SJSA1 (cell line): ENCODE data around the gene JARID2. TPM values are rescaled to one million over a fixed set of nuclear protein-coding genes. Genes with fewer than 3 reads are reported as not detected.

Experiments used
- DNase-seq, 2 experiments: peaks; one replicate each; pipeline ENCODE4 v3.0.0-alpha.2; 2015 to 2020; ENCODE audit warnings: low spot score in 2 of 2, low read depth in 1 of 2
- H3K27ac ChIP-seq: fragments of 250-450 bp; sonication (Bioruptor Pico); 2 replicates; pipeline ENCODE4 v1.5.1; 2020; ENCODE audit warnings: mild to moderate bottlenecking, moderate library complexity
- H3K27me3 ChIP-seq: fragments of 250-450 bp; sonication (Bioruptor Pico); replicated peaks from 2 replicates; pipeline ENCODE4 v1.5.1; 2020; ENCODE audit warnings: mild to moderate bottlenecking, moderate library complexity
- H3K36me3 ChIP-seq: fragments of 250-450 bp; sonication (Bioruptor Pico); 2 replicates; pipeline ENCODE4 v1.5.1; 2020; ENCODE audit warnings: mild to moderate bottlenecking
- H3K4me1 ChIP-seq: fragments of 250-450 bp; sonication (Bioruptor Pico); replicated peaks from 2 replicates; pipeline ENCODE4 v1.6.1; 2021; ENCODE audit warnings: mild to moderate bottlenecking
- H3K4me3 ChIP-seq: fragments of 250-450 bp; sonication (Bioruptor Pico); 2 replicates; pipeline ENCODE4 v1.5.1; 2020; ENCODE audit warnings: mild to moderate bottlenecking
- H3K9me3 ChIP-seq: fragments of 250-450 bp; sonication (Bioruptor Pico); replicated peaks from 2 replicates; pipeline ENCODE4 v1.5.1; 2020; ENCODE audit warnings: mild to moderate bottlenecking
- total RNA-seq: library from RNA; depleted of rRNA; stranded (reverse); fragments of >200 nt; shearing (Covaris generic); gene quantifications from 2 replicates; pipeline ENCODE4 v1.2.3, GENCODE V29; 2014

Gene JARID2
- total RNA-seq, 1 experiment from 2014 or later: 7.0 TPM

DNA sequence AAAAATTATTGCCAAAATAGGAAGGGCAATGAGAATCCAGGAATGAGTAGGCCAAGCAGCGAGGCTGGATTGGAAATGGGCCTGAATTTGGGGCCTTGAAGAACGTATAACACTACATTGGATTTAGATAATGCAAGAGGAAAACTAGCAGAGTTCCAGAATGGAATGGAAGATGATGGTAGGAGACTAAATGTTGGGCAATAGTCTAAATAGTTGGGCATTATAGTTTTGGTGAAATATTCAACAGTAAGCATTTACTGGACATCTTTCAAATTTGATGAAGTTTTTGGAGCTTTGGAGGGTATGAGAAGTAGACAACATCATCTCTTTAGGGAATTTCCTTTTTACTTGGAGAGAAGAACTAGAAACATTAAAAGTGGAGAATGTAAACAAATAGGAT, 3.4 kb upstream of the JARID2 start:
- H3K27me3 ChIP-seq: no peaks in the 10 kb centered on the region
- no peak overlapping the region for H3K27ac ChIP-seq
- H3K36me3 ChIP-seq: peaks cover 3% of the 10 kb centered on the region; the same call in 1 of the 2 replicates
- 0 out of 2 replicates have a peak, but pooled peaks cover 3% of the 10 kb centered on the region for H3K9me3 ChIP-seq
- no peak for DNase-seq
- H3K4me3 ChIP-seq: no peak overlapping the region
- peaks cover 21% of the 10 kb centered on the region for H3K4me1 ChIP-seq

DNA sequence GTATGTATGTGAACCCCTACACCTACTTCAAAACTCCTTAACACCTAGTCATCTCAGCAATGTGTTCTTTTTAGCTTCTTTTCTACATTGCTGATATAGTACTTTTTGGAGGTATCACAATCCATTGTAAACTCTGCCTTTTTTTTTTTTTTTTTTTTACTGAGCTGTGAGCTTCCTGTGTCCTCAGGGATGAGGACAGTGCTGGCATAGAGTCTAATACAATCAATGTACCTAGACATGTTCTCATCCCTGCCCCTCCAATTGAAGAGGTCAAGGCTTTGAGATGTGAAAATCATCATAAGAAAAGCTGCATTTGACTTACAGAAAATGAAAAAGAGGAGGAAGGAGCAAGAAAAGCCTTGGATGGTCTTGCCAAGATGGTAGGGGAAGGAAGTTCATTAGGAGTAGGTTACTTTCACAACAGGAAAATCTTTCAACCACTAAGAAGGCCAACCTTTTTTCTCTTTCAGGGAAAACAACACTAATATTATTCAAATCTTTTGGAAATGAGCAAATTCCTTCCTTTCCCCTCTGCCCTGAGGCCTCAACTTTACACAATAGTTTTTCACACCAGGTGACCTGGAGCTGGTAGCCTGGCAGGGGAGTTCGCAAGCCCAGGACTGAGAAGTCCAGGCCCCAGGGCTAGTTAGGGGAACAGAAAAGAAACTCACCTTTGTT, 2.8 kb upstream of the JARID2 start:
- H3K4me1 ChIP-seq: peaks cover 21% of the 10 kb centered on the region
- no peak overlapping the region for H3K4me3 ChIP-seq
- DNase-seq: no peak
- no peaks in the 10 kb centered on the region for H3K27me3 ChIP-seq
- peaks cover 3% of the 10 kb centered on the region; the same call in 1 of the 2 replicates for H3K36me3 ChIP-seq
- H3K9me3 ChIP-seq: 0 out of 2 replicates have a peak, but pooled peaks cover 3% of the 10 kb centered on the region
- H3K27ac ChIP-seq: no peak overlapping the region

DNA sequence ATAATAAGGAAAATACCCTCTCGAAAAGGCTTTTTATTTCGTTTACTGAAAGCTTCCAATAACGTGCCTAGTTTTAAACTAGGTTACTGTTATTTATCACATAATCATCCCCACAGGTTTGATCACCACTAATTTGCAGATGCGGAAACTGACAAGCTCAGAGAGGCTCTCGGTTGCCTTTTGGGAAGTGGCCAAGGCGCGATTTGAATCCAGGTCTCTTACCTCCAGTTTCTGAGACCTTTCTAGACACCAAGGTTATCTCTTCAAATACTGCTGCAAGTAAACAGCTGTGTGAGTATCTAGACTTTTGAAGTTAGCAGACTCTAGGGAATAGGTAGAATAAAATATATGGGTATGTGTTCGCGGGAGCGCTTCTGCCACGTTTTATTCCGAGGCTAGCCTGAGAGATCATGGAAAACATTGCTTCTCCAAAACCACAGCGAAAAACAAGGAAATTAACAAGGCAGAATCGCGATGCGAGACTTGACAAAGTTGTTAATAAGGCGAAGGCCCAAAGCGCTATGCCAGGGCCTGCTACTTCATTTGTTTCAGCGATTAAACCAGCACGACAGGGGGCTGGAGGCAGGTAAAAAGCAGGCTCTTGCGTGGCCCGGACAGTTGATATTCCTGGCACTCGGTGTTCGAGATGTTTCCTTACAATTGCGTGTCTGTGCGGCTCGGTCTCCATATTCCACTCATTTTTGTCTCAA, 1.8 kb upstream of the JARID2 start:
- Histone ChIP-seq H3K9me3 (0 out of 2 replicates have a peak, but pooled peaks cover 3% of the 10 kb centered on the region), H3K36me3 (peaks cover 3% of the 10 kb centered on the region; the same call in 1 of the 2 replicates), H3K4me3 (peak overlapping the region; percentile 81), H3K27me3 (no peaks in the 10 kb centered on the region), H3K27ac (no peak overlapping the region), H3K4me1 (peaks cover 23% of the 10 kb centered on the region)
- DNase-seq: no peak

DNA sequence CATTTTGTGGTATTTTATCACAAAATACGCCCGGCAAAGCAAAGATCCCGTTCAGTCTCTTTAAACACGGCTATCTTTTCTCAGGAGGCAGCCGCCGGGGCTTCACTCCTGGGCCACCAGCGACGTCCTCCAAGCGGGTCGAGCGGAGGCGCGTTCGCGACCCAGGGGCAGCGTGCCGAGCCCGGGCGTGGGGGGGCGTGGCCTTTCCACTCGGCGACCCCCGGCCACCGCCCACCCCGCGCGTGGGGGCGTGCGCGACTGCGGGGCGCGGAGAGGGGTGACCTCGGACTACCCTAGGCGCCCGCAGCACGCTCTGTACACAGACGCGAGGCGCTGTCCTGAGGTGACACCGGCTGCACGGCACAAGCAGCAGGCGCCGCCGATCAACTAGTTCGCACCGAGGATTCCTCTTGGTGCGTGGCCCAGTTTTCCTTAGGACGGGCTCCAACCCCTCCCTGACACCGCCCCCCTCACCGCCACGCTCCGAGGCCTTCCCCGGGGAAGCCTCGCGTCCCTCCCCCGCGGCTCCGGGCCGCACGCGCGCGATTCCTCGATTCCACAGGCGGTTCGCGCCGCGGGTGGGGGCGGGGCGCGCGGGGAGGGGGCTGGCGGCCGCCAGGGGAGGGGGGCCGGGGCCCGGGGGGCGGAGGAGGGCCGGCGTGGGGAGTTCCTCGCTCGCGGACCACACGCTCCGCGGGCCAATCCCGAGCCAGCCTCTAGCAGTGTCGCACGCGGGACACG, 1.1 kb upstream of the JARID2 start:
- H3K27ac ChIP-seq: peak overlapping the region; percentile 29; the same call in 1 of the 2 replicates
- H3K4me3 ChIP-seq: peak overlapping the region; percentile 81
- H3K9me3 ChIP-seq: 0 out of 2 replicates have a peak, but pooled peaks cover 3% of the 10 kb centered on the region
- peaks cover 3% of the 10 kb centered on the region; the same call in 1 of the 2 replicates for H3K36me3 ChIP-seq
- H3K4me1 ChIP-seq: peaks cover 26% of the 10 kb centered on the region
- H3K27me3 ChIP-seq: no peaks in the 10 kb centered on the region
- peak; percentile 64 to 67 for DNase-seq

DNA sequence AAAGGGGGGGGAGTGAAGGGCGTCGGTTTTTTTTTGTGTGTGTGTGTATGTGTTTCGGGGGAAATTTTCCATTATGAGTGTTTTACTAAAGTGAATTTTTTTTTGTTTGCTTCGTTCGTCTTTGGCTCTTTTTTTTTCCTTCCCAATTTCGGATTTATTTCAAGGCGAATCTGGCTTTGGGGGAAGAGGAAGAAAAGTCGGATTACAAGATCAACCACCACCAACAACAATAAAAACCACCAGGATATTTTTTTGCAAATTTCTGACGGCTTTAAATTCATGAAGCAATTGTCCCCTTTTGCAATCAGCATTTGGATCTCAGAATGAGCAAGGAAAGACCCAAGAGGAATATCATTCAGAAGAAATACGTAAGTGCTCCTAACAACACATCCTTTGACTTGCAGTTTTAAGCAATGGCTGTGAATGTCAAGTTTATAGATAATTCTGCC, 372 bp downstream of the JARID2 start:
- no peak for DNase-seq
- peaks cover 24% of the 10 kb centered on the region for H3K4me1 ChIP-seq
- peaks cover 3% of the 10 kb centered on the region; the same call in 1 of the 2 replicates for H3K36me3 ChIP-seq
- H3K9me3 ChIP-seq: 0 out of 2 replicates have a peak, but pooled peaks cover 3% of the 10 kb centered on the region
- no peaks in the 10 kb centered on the region for H3K27me3 ChIP-seq
- peak overlapping the region; percentile 81 for H3K4me3 ChIP-seq
- no peak overlapping the region for H3K27ac ChIP-seq

DNA sequence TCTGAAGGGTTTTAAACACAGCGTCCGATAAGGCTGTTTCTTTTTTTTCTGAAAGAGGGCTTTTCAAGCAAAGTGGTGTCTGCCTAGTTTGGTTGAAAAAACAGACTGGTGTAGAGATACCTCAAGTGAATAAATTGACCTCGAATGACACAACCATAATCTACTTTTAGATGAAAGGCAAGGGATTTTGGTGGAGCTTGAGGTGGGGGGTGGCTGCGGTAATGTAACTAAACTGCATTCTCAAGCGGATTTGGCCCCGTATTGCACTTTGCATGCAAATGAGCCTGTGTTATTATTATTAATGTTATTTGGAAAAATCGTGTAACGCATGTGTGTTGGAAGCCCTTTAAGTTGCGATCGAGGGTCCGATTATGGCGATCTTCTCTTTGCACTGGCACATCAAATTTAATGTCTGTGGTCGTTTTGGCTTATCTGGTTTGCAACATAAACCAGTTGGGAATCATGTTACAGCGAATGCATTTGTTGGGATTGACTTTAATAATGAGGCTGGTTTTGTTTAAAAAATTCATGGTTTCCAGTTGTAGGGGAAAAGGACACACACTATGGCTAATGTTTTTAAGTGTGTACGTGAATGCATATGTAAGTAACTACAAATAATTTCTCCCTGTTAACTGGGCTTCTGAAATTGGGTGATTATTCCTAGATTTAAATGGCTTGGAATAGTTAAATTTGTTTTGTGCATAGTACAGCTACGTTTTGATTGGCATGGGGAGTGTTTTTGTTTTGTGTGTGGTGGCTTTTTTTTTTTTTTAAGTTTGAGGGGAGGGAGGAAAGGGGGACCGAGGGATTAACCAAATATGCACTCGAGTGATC, 1.0 kb downstream of the JARID2 start:
- peak in 1 of 2 experiments; percentile 53 for DNase-seq
- Histone ChIP-seq H3K27me3 (no peaks in the 10 kb centered on the region), H3K36me3 (peaks cover 3% of the 10 kb centered on the region; the same call in 1 of the 2 replicates), H3K9me3 (0 out of 2 replicates have a peak, but pooled peaks cover 3% of the 10 kb centered on the region), H3K4me1 (peaks cover 24% of the 10 kb centered on the region), H3K27ac (peak overlapping the region; percentile 43; the same call in 1 of the 2 replicates), H3K4me3 (peak overlapping the region; percentile 81)

DNA sequence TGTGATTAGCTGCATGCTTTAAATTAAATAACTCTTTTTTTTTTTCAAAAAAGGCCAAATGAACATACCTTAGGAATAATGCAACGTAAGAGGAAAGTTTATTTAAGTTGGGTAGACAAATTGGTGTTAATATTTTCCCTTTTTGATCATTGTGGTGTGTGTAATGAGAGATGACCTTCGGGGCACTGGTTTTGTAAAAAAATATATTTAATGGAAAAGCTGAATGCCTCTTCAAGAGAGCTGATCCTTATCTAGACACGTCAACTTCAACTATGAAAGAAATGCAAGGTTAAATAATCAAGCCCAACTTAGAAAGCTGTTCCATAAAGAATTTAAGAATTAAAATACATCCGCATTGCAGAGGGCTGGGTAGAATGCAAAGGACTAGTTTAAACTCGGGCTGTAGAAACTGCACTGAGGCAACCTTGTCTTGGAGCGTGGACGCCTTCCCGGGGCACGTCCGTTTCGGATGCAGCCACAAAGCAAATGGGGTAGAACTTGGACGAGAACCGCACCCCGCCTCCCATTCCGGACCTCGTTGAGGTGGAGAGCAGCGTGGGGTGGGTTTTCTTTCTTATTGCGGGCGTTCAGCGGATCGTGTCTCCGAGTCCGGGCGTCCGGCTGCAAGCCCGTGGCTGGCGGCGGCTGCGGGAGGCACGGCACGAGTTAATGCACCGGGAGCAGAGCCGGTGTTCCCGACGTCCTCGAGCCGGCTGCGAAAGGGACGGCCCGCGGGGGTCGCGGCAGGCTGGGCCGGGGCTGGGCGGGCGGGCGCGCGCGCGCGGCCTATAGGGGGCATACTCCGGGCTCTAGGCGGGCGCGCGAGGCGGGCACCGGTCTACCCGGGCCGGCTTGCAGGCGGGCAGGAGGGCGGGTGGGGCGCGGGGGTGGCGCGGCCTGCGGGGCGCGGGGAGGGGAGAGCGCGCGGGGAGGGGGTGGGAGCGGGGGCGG, 1.9 kb downstream of the JARID2 start:
- H3K4me1 ChIP-seq: peaks cover 24% of the 10 kb centered on the region
- peak overlapping the region; percentile 81 for H3K4me3 ChIP-seq
- peak; percentile 64 to 69 for DNase-seq

DNA sequence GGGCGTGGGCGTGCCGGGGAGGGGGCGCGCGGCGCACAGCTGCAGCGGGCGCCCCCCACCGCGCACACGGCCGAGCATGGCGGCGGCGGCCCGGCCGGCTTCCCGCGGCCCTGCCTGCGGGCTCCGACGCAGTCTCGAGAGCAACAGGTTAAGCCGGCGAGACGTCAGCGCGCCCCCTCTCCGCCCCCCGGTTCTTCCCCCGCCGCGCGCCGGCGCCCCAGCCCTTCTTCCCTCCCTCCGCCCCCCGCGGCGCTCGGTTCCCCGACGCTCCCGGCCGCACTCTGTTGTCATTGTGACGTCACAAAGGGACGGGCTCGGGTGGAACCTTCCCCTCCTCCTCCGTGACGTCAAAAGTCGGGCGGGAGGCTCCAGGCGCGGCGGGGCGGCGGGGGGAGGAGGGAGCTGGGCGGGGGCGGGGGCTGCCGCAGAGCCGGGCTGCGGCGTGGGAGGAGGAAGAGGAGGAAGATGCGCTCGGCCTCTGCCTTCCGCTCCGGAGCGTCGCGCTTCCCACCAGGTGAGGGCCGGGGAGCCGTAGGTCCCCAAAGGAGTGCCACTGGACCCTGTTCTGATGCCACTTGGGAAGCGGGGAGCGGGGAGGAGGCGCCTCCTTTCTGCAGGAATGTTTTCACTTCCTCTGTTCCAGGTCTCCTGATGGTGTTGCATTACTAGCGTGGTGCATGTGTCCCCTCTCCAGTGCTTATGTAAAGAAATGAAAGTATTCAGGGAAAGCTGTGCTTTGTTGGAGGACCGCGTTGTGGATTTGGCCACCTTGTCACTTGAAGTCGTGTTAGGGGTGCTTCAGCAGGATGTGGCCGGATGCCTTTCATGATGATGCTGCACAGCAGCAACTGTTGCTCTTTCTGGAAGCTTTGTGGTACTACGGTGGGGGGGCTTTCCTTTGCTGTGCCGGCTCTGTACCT, 2.8 kb downstream of the JARID2 start:
- Histone ChIP-seq H3K27ac (peak overlapping the region; percentile 58), H3K36me3 (peaks cover 3% of the 10 kb centered on the region; the same call in 1 of the 2 replicates)

More for the DNA sequence above, 1.9 kb downstream of the JARID2 start:
- H3K36me3 ChIP-seq: peaks cover 3% of the 10 kb centered on the region; the same call in 1 of the 2 replicates
- 0 out of 2 replicates have a peak, but pooled peaks cover 3% of the 10 kb centered on the region for H3K9me3 ChIP-seq
- H3K27me3 ChIP-seq: no peaks in the 10 kb centered on the region
- H3K27ac ChIP-seq: peak overlapping the region; percentile 43; the same call in 1 of the 2 replicates

DNA sequence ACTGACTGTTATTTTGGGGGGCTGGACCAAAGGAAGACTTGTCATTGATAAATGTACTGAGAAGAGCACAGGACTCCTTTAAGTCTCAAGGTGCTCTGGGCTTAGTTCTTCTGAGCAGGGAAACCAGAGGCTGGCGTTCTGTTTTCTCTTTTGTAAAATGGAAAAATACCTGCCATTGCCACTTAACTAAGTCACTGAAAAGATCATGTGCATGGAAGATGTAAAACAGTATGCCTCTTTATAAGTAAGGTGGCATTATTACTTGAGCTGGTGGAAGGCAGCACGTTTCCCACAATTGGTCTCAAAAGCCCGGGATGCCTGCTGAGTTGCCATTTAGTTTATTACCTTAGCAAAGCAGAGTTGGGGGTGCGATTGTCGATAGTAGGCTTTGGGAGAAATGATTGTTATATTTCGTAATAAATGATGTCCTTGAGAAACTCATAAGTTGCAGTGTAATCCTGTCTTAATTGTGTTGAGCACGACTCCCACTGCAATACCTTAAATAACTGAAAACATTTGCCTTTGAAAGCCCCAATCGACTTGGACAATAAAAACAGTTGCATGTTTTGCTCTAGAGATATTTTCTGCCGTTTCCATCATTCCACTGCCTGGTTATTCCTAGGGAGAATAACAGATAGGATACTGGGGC, 3.6 kb downstream of the JARID2 start:
- Histone ChIP-seq H3K9me3 (0 out of 2 replicates have a peak, but pooled peaks cover 3% of the 10 kb centered on the region), H3K36me3 (peaks cover 3% of the 10 kb centered on the region; the same call in 1 of the 2 replicates), H3K4me3 (peak overlapping the region; percentile 81), H3K27ac (peak overlapping the region; percentile 58), H3K4me1 (peaks cover 30% of the 10 kb centered on the region), H3K27me3 (no peaks in the 10 kb centered on the region)
- no peak for DNase-seq

More for the DNA sequence above, 2.8 kb downstream of the JARID2 start:
- no peaks in the 10 kb centered on the region for H3K27me3 ChIP-seq
- peak; percentile 88 to 97 for DNase-seq
- H3K4me1 ChIP-seq: peaks cover 26% of the 10 kb centered on the region
- H3K9me3 ChIP-seq: 0 out of 2 replicates have a peak, but pooled peaks cover 3% of the 10 kb centered on the region
- H3K4me3 ChIP-seq: peak overlapping the region; percentile 81

DNA sequence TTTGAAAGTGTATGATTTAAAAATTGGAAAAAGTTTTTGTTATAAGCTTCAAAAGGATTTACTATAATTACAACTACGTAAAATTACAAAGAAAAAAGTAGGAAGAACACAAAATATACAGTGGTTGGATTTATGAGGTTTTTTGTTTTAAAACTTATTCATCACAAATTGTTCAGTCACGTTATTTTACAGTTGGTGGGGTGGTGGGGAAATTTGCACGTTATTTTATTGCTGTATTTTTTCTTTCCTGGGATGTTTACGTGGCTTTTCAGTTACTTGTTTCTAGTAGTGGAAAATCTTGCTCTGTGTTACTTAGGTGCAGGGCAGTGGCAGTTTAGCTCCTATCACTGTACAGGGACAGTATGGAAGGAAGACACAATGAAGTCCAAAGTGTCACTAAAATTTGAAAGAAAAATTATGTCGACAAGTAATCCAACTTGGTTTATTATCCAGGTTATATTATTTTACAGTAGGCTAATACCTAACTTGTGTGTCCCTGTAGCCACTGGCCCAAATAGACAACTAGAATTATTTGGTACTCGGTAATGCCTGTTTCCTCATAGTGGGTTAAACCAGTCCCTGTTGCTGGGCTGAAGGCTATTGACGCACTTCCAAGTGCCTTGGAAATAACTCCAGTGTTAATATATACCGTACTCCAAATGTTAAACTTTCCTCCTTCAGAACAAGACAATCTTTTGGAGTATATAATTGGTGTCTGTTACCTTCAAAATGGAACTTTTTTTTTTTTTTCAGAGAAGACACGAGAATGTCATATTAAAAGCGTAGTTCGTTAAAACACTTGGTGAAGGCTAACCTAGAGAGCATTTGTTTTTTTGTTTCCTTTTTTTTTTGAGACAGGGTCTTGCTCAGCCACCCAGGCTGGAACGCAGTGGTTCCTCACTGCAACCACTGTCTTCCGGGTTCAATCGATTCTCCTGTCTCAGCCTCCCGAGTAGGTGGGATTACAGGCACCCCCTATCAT, 4.6 kb downstream of the JARID2 start:
- H3K4me1 ChIP-seq: peaks cover 31% of the 10 kb centered on the region
- no peak overlapping the region for H3K27ac ChIP-seq
- no peak overlapping the region for H3K4me3 ChIP-seq

More for the DNA sequence above, 4.6 kb downstream of the JARID2 start:
- H3K36me3 ChIP-seq: peaks cover 2% of the 10 kb centered on the region; the same call in 1 of the 2 replicates
- H3K27me3 ChIP-seq: no peaks in the 10 kb centered on the region
- DNase-seq: no peak
- H3K9me3 ChIP-seq: no peaks in the 10 kb centered on the region
